WTC11 (cell line): Measurements from ENCODE around the gene GPR15LG. TPM values are rescaled to one million over a fixed set of nuclear protein-coding genes. Genes with fewer than 3 reads are reported as not detected.
"Not testable (repeated sequence)": the region's sequence is repeated elsewhere in the genome, so short reads cannot be mapped to it uniquely, and the experiment has no call there.

ENCODE experiments used
- ATAC-seq: fragments of 200-7000 bp; cut with Tn5 transposase; 2 replicates; pipeline ENCODE4 v1.10.0; 2021; ENCODE audit warnings: mild to moderate bottlenecking, moderate library complexity
- Bru-seq: library from RNA; stranded (reverse); fragments of 400-500 nt; gene quantifications from one replicate; lab custom pipeline; 2021; lab: Mats Ljungman, UMichigan
- CTCF ChIA-PET: fragments of 300-600 bp; sonication (Branson Sonifier 250); formaldehyde crosslinking; loops from one replicate; lab custom pipeline; 2021; ENCODE audit warnings: antibody characterized with exemption; lab: Charles Lee
- POLR2A ChIA-PET: fragments of 350-600 bp; sonication (Branson Sonifier 250); formaldehyde crosslinking; loops from one replicate; lab custom pipeline; 2021; ENCODE audit warnings: antibody characterized with exemption; lab: Charles Lee
- DNase-seq: peaks from one replicate; pipeline ENCODE4 v3.0.0; 2021; ENCODE audit warnings: low spot score
- H3K27ac Mint-ChIP-seq: 2 replicates; pipeline ENCODE4 v1.8.0; 2021; ENCODE audit warnings: mixed read lengths
- H3K27me3 Mint-ChIP-seq: 2 replicates; pipeline ENCODE4 v1.8.0; 2021; ENCODE audit warnings: low read depth, mild to moderate bottlenecking, moderate library complexity, mixed read lengths
- H3K36me3 Mint-ChIP-seq: 2 replicates; pipeline ENCODE4 v1.8.0; 2021; ENCODE audit warnings: mixed read lengths
- H3K4me1 Mint-ChIP-seq: 2 replicates; pipeline ENCODE4 v1.8.0; 2022; ENCODE audit warnings: mixed read lengths
- H3K4me3 Mint-ChIP-seq: 2 replicates; pipeline ENCODE4 v1.8.0; 2021; ENCODE audit warnings: mild to moderate bottlenecking, moderate library complexity, mixed read lengths
- H3K9me3 Mint-ChIP-seq: 2 replicates; pipeline ENCODE4 v1.8.0; 2021; ENCODE audit warnings: mixed read lengths
- CDX4 ChIP-seq: fragments of 250-450 bp; sonication (Bioruptor Pico); IDR thresholded peaks from 2 replicates; pipeline ENCODE4 v1.9.0; 2021; ENCODE audit warnings: moderate library complexity, mild to moderate bottlenecking, inconsistent platforms, borderline replicate concordance
- CREM ChIP-seq: sonication (generic); formaldehyde crosslinking; IDR thresholded peaks from 2 replicates; pipeline ENCODE4 v1.8.1; 2022; ENCODE audit warnings: mild to moderate bottlenecking, missing genetic modification reagents, moderate library complexity
- ETV6 ChIP-seq: sonication (generic); formaldehyde crosslinking; IDR thresholded peaks from 2 replicates; pipeline ENCODE4 v1.8.1; 2022; ENCODE audit warnings: mild to moderate bottlenecking, missing genetic modification reagents
- KAT7 ChIP-seq: sonication (generic); formaldehyde crosslinking; IDR thresholded peaks from 2 replicates; pipeline ENCODE4 v1.8.1; 2023; ENCODE audit warnings: missing genetic modification reagents, mild to moderate bottlenecking, borderline replicate concordance
- MAX ChIP-seq: sonication (generic); formaldehyde crosslinking; IDR thresholded peaks from 2 replicates; pipeline ENCODE4 v1.8.0; 2022; ENCODE audit warnings: mild to moderate bottlenecking, missing genetic modification reagents
- MYBL2 ChIP-seq: sonication (generic); formaldehyde crosslinking; IDR thresholded peaks from 2 replicates; pipeline ENCODE4 v1.8.1; 2023; ENCODE audit warnings: mild to moderate bottlenecking, moderate library complexity, missing genetic modification reagents
- NR3C1 ChIP-seq: sonication (generic); formaldehyde crosslinking; conservative IDR thresholded peaks from 2 replicates; pipeline ENCODE4 v1.8.1; 2023; ENCODE audit warnings: low read depth, mild to moderate bottlenecking, missing genetic modification reagents
- OVOL2 ChIP-seq: fragments of 250-450 bp; sonication (Bioruptor Pico); IDR thresholded peaks from 2 replicates; pipeline ENCODE4 v1.9.0; 2021; ENCODE audit warnings: mild to moderate bottlenecking, borderline replicate concordance
- PRRX2 ChIP-seq: fragments of 250-450 bp; sonication (Bioruptor Pico); IDR thresholded peaks from 2 replicates; pipeline ENCODE4 v1.8.0; 2021; ENCODE audit warnings: mild to moderate bottlenecking
- SMAD3 ChIP-seq: sonication (generic); formaldehyde crosslinking; IDR thresholded peaks from 2 replicates; pipeline ENCODE4 v1.8.0; 2022; ENCODE audit warnings: missing genetic modification reagents, mild to moderate bottlenecking, borderline replicate concordance
- SMAD4 ChIP-seq: sonication (generic); formaldehyde crosslinking; IDR thresholded peaks from 2 replicates; pipeline ENCODE4 v1.8.0; 2022; ENCODE audit warnings: mild to moderate bottlenecking, missing genetic modification reagents
- TP53 ChIP-seq: sonication (generic); formaldehyde crosslinking; IDR thresholded peaks from 2 replicates; pipeline ENCODE4 v1.8.1; 2023; ENCODE audit warnings: mild to moderate bottlenecking, missing genetic modification reagents
- ZBTB43 ChIP-seq: sonication (generic); formaldehyde crosslinking; IDR thresholded peaks from 2 replicates; pipeline ENCODE4 v1.8.1; 2023; ENCODE audit warnings: mild to moderate bottlenecking, missing genetic modification reagents
- ZNF232 ChIP-seq: sonication (generic); formaldehyde crosslinking; IDR thresholded peaks from 2 replicates; pipeline ENCODE4 v1.8.0; 2022; ENCODE audit warnings: mild to moderate bottlenecking, missing genetic modification reagents
- ZNF263 ChIP-seq: sonication (generic); formaldehyde crosslinking; IDR thresholded peaks from 2 replicates; pipeline ENCODE4 v1.8.1; 2022; ENCODE audit warnings: low read depth, mild to moderate bottlenecking, moderate library complexity, missing genetic modification reagents
- ZNF317 ChIP-seq: sonication (generic); formaldehyde crosslinking; IDR thresholded peaks from 2 replicates; pipeline ENCODE4 v1.8.1; 2023; ENCODE audit warnings: low read depth, mild to moderate bottlenecking, moderate library complexity, missing genetic modification reagents, borderline replicate concordance
- ZNF416 ChIP-seq: fragments of 250-450 bp; sonication (Bioruptor Pico); IDR thresholded peaks from 2 replicates; pipeline ENCODE4 v1.9.0; 2021; ENCODE audit warnings: mild to moderate bottlenecking, inconsistent platforms
- long read RNA-seq, 3 experiments: library from RNA in 1 of 3; library from capped mRNA in 1 of 3; library from polyadenylated mRNA in 1 of 3; unstranded in 2 of 3; stranded (forward) in 1 of 3; transcript quantifications; one replicate each; pipeline ENCODE4 v2.0.0, GENCODE V29; 2021
- total RNA-seq: library from RNA; stranded (reverse); gene quantifications from 3 replicates; pipeline ENCODE4 v1.2.3, GENCODE V29; 2021
- TF ChIP-seq, protein P1 (sequence below): fragments of 250-450 bp; sonication (Bioruptor Pico); IDR thresholded peaks from 2 replicates; pipeline ENCODE4 v1.9.0; 2021; ENCODE audit warnings: mild to moderate bottlenecking
- TF ChIP-seq, protein P2 (sequence below): sonication (generic); formaldehyde crosslinking; IDR thresholded peaks from 2 replicates; pipeline ENCODE4 v1.8.0; 2023; ENCODE audit warnings: mild to moderate bottlenecking, missing genetic modification reagents

GPR15LG gene
- total RNA-seq = not detected in 3 replicates
- not detected for Bru-seq, nascent RNA
- long read RNA-seq, experiment 1 = 0 reads
- long read RNA-seq, experiment 2 = 0 reads
- long read RNA-seq, experiment 3 = 0 reads

GRCh38 chr10:84173501-84173929, at the start of gene GPR15LG:
Gene GPR15LG (plus strand): TSS chr10:84173801. CDS start chr10:84173852, 51 bp downstream.
- CTCF ChIA-PET = no interaction called here
- Mint-ChIP-seq H3K4me1 (no peaks in the 10 kb centered on the region), H3K36me3 (no peaks in the 10 kb centered on the region), H3K27ac (no peak within 1 kb of the TSS), H3K27me3 (no peaks in the 10 kb centered on the region; the same call in 1 of the 2 replicates), H3K4me3 (no peak within 1 kb of the TSS), H3K9me3 (no peaks in the 10 kb centered on the region)
- POLR2A ChIA-PET = no interaction called here
- ATAC-seq (no peak), DNase-seq (no peak)
- TF ChIP-seq ZNF416 (CRISPR knock-in tag) (no peak), ETV6 (CRISPR knock-in tag) (no peak), ZNF317 (CRISPR knock-in tag) (no peak), ZNF232 (CRISPR knock-in tag) (no peak), NR3C1 (CRISPR knock-in tag) (no peak), TP53 (CRISPR knock-in tag) (no peak), MAX (CRISPR knock-in tag) (no peak), PRRX2 (CRISPR knock-in tag) (no peak), ZNF263 (CRISPR knock-in tag) (no peak), ZBTB43 (CRISPR knock-in tag) (no peak), CDX4 (CRISPR knock-in tag) (no peak), OVOL2 (CRISPR knock-in tag) (no peak), MYBL2 (no peak), KAT7 (CRISPR knock-in tag) (no peak), SMAD3 (CRISPR knock-in tag) (no peak), CREM (CRISPR knock-in tag) (no peak), SMAD4 (CRISPR knock-in tag) (no peak)
- TF ChIP-seq, protein P1, sequence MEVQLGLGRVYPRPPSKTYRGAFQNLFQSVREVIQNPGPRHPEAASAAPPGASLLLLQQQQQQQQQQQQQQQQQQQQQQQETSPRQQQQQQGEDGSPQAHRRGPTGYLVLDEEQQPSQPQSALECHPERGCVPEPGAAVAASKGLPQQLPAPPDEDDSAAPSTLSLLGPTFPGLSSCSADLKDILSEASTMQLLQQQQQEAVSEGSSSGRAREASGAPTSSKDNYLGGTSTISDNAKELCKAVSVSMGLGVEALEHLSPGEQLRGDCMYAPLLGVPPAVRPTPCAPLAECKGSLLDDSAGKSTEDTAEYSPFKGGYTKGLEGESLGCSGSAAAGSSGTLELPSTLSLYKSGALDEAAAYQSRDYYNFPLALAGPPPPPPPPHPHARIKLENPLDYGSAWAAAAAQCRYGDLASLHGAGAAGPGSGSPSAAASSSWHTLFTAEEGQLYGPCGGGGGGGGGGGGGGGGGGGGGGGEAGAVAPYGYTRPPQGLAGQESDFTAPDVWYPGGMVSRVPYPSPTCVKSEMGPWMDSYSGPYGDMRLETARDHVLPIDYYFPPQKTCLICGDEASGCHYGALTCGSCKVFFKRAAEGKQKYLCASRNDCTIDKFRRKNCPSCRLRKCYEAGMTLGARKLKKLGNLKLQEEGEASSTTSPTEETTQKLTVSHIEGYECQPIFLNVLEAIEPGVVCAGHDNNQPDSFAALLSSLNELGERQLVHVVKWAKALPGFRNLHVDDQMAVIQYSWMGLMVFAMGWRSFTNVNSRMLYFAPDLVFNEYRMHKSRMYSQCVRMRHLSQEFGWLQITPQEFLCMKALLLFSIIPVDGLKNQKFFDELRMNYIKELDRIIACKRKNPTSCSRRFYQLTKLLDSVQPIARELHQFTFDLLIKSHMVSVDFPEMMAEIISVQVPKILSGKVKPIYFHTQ (CRISPR knock-in tag) = no peak
- TF ChIP-seq, protein P2, sequence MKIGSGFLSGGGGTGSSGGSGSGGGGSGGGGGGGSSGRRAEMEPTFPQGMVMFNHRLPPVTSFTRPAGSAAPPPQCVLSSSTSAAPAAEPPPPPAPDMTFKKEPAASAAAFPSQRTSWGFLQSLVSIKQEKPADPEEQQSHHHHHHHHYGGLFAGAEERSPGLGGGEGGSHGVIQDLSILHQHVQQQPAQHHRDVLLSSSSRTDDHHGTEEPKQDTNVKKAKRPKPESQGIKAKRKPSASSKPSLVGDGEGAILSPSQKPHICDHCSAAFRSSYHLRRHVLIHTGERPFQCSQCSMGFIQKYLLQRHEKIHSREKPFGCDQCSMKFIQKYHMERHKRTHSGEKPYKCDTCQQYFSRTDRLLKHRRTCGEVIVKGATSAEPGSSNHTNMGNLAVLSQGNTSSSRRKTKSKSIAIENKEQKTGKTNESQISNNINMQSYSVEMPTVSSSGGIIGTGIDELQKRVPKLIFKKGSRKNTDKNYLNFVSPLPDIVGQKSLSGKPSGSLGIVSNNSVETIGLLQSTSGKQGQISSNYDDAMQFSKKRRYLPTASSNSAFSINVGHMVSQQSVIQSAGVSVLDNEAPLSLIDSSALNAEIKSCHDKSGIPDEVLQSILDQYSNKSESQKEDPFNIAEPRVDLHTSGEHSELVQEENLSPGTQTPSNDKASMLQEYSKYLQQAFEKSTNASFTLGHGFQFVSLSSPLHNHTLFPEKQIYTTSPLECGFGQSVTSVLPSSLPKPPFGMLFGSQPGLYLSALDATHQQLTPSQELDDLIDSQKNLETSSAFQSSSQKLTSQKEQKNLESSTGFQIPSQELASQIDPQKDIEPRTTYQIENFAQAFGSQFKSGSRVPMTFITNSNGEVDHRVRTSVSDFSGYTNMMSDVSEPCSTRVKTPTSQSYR = no peak

- H3K4me3 Mint-ChIP-seq, ATAC-seq, H3K27ac Mint-ChIP-seq, POLR2A ChIA-PET, H3K4me1 Mint-ChIP-seq: not testable (repeated sequence)
- Mint-ChIP-seq H3K27me3 (peaks cover 16% of the 10 kb centered on the region), H3K36me3 (peaks cover 23% of the 10 kb centered on the region), H3K9me3 (peaks cover 50% of the 10 kb centered on the region)
- peak; percentile 24 for DNase-seq
- CTCF ChIA-PET = interaction anchor here (0.8 kb wide), 1 partner anchor 77 kb away, joined by 3 read pairs; no protein-coding TSS in a partner anchor
Measured at GRCh38 chr10:84125910-84126784, 47.5 kb upstream of the GPR15LG start.
